ENCODE measurements around the gene FOXP4. TPM values are rescaled to one million over a fixed set of nuclear protein-coding genes. Genes with fewer than 3 reads are reported as not detected.

The FOXP4 gene
- total and polyA plus RNA-seq, 9 donors: 2.3 to 37.4 (median 15.5) TPM

- no peak overlapping the region for H3K4me3 ChIP-seq
- 35 to 47% (median 46%) methylated on average over 3 of the region's 3 CpGs for WGBS, 3 donors
- no peaks in the 10 kb centered on the region for H3K9me3 ChIP-seq
- intact Hi-C loops (cut with DNase I): no loop called here
- no peak for TF ChIP-seq EP300 (IDR thresholded peaks at IDR 0.05)
- no peak for TF ChIP-seq CTCF (IDR thresholded peaks at IDR 0.05)
- TF ChIP-seq POLR2A (IDR thresholded peaks at IDR 0.05): no peak
- H3K27ac ChIP-seq: no peak overlapping the region
- no peaks in the 10 kb centered on the region for H3K36me3 ChIP-seq
- no peaks in the 10 kb centered on the region for H3K4me1 ChIP-seq (ENCODE audit: insufficient read depth)
- DNase-seq: no peak
- H3K27me3 ChIP-seq: no peaks in the 10 kb centered on the region
Measured at GRCh38 chr6:41519305-41519744, 26.9 kb upstream of the FOXP4 start.

DNA sequence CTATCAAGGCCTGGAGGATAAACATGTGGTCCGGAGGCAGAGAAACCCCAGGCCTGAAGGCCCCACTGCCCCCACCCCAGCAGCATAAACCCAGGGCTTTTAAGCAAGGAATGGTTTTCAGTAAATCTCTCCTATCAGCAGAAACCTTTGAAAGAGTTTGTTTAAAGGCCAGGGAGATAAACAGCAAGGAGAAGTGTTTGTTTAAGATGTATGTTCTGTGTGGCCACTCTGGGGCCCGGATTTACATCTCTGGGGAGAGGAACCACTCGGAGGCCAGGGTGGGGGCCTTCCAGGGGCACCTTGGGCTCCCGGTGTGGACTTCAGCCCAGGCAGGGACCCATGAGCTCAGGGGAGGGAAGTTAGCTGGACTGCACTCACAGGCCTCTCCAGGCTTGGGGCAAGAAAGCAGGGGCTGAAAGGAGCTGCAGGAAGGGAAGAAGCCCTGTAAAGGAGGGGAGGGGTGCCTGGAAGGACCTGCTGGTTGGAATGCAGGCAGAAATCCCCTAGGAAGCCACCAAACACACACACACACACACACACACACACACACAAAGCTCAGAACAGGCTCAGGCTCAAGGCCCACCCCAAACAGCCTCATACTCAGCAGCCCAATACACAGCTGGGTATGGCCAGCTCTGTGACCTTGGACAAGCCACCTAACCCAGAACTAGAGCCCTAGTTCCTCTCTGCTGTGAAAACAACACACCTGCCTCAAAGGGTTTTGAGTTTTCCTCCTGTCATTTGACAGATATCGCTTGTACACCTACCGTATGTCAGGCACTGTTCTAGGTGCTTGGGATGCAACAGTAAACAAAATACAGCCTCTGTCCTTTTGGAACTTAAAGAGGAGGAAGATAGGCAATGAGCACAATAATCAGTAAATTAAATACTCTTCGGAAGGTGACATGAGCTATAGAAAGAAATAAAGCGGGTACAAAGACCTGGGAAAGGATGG is 26.2 kb upstream of the FOXP4 start:
- no peak for TF ChIP-seq POLR2A (IDR thresholded peaks at IDR 0.05)
- no peak for TF ChIP-seq EP300 (IDR thresholded peaks at IDR 0.05)
- no peak for TF ChIP-seq CTCF (IDR thresholded peaks at IDR 0.05)
- WGBS, 3 donors: 55 to 66% (median 65%) methylated on average over 8 of the region's 8 CpGs
- Histone ChIP-seq H3K27me3 (no peaks in the 10 kb centered on the region), H3K9me3 (no peaks in the 10 kb centered on the region), H3K4me1 (ENCODE audit: insufficient read depth) (no peaks in the 10 kb centered on the region), H3K27ac (no peak overlapping the region), H3K4me3 (no peak overlapping the region), H3K36me3 (no peaks in the 10 kb centered on the region)
- DNase-seq: no peak
- intact Hi-C loops (cut with DNase I): no loop called here

GRCh38 chr6:41522780-41523548 is 23.2 kb upstream of the FOXP4 start:
- intact Hi-C loops (cut with DNase I): no loop called here

More at GRCh38 chr6:41522780-41523548, 23.2 kb upstream of the FOXP4 start:
- no peak overlapping the region for H3K4me3 ChIP-seq
- no peaks in the 10 kb centered on the region for H3K27me3 ChIP-seq
- no peaks in the 10 kb centered on the region for H3K36me3 ChIP-seq
- no peaks in the 10 kb centered on the region for H3K4me1 ChIP-seq (ENCODE audit: insufficient read depth)
- WGBS, 3 donors: 39 to 52% (median 42%) methylated on average over 15 of the region's 15 CpGs
- DNase-seq: no peak
- no peak overlapping the region for H3K27ac ChIP-seq
- TF ChIP-seq EP300 (IDR thresholded peaks at IDR 0.05): no peak
- TF ChIP-seq POLR2A (IDR thresholded peaks at IDR 0.05): no peak
- TF ChIP-seq CTCF (IDR thresholded peaks at IDR 0.05): no peak
- no peaks in the 10 kb centered on the region for H3K9me3 ChIP-seq
